Vagina (tissue), 2 donors: Measurements from ENCODE around the gene MARCHF3. TPM values are rescaled to one million over a fixed set of nuclear protein-coding genes. Genes with fewer than 3 reads are reported as not detected.

Source experiments
- DNase-seq, 2 donors: peaks; one replicate each; pipeline ENCODE4 v3.0.0-alpha.2; 2017; ENCODE audit errors: extremely low spot score in 2 of 2
- H3K27ac ChIP-seq: fragments of 200-600 bp; sonication (generic); one replicate; pipeline ENCODE4 v1.5.1; 2019
- H3K27me3 ChIP-seq: fragments of 200-600 bp; sonication (generic); one replicate; pipeline ENCODE4 v1.5.1; 2019
- H3K36me3 ChIP-seq, 2 donors: fragments of 200-600 bp; sonication (generic); one replicate each; pipeline ENCODE4 v1.5.1; 2017 to 2019
- H3K4me1 ChIP-seq: fragments of 200-600 bp; sonication (generic); one replicate; pipeline ENCODE4 v1.5.1; 2019
- H3K4me3 ChIP-seq, 2 donors: fragments of 200-600 bp; sonication (generic); 1 replicate in 1 of 2; 2 replicates in 1 of 2; pipeline ENCODE4 v1.5.1; 2016 to 2019
- H3K9me3 ChIP-seq: fragments of 200-600 bp; sonication (generic); one replicate; pipeline ENCODE4 v1.5.1; 2019
- POLR2A ChIP-seq, 2 donors: fragments of 450-650 bp; IDR thresholded peaks; one replicate each; pipeline ENCODE4 v1.6.1; 2017; ENCODE audit warnings: antibody characterized with exemption in 2 of 2, mild to moderate bottlenecking in 2 of 2, moderate library complexity in 2 of 2
- POLR2AphosphoS5 ChIP-seq, 2 donors: sonication (generic); formaldehyde crosslinking; IDR thresholded peaks; one replicate each; pipeline ENCODE4 v1.9.0; 2017; ENCODE audit warnings: antibody characterized with exemption in 2 of 2, mild to moderate bottlenecking in 2 of 2, low read depth in 1 of 2; ENCODE audit not compliant: insufficient read depth in 1 of 2
- intact Hi-C: fragments of 100-400 bp; cut with DNase I; formaldehyde crosslinking; loops from one replicate; pipeline ENCODE4 v1.15.1; 2023
- total RNA-seq: library from RNA; depleted of rRNA; stranded (reverse); fragments of >200 nt; gene quantifications from one replicate; pipeline ENCODE4 v1.2.3, GENCODE V29; 2016
- TF ChIP-seq, protein P1 (sequence below), 3 experiments: fragments of 450-650 bp in 2 of 3; fragments of 200-600 bp in 1 of 3; sonication (generic) in 1 of 3; IDR thresholded peaks; one replicate each; pipeline ENCODE4 v1.5.1; 2017 to 2019; ENCODE audit warnings: antibody characterized with exemption in 3 of 3, mild to moderate bottlenecking in 2 of 3, moderate library complexity in 2 of 3

MARCHF3 gene
- total RNA-seq, 1 donor from 2014 or later: 2.0 TPM

DNA sequence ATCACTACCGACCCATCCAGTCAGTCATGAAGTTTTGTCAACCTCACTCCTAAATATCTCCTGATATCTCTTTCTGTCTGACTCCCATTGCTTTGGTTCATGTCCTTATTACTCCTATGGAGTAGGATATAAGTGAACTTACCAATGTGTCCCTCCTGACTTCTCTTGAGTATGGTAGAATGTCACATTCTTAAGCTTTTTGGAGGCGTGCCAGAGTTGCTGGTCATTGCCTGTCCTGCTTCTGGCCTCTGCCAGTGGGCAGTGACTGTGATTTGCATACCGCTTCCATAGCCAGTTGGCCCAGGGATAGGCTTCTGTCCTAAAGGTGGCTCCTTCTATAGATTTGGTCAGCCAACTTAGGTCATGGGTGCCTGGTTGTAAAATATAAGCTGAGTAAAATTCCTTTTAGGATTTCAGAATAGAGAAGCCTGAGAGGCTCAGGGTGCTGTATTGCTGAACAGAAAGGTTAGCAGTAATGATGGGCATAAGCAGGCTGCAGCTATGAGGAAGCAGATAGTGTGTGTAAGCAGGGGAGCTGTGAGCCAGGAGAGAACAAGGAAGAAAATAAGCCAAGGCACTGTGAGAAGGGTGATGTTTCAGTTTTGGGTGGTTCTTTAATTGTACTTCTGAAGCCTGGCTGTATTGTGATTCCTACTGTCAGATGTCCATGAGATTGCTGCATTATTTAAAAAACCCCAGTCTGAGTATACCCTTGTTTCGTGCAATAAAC lies 16.1 kb upstream of the MARCHF3 start:
- TF ChIP-seq POLR2AphosphoS5 (IDR thresholded peaks at IDR 0.05; ENCODE audit: insufficient read depth in 1 of 2, low read depth in 1 of 2) (no peak), POLR2A (IDR thresholded peaks at IDR 0.05) (no peak)
- TF ChIP-seq, protein P1, sequence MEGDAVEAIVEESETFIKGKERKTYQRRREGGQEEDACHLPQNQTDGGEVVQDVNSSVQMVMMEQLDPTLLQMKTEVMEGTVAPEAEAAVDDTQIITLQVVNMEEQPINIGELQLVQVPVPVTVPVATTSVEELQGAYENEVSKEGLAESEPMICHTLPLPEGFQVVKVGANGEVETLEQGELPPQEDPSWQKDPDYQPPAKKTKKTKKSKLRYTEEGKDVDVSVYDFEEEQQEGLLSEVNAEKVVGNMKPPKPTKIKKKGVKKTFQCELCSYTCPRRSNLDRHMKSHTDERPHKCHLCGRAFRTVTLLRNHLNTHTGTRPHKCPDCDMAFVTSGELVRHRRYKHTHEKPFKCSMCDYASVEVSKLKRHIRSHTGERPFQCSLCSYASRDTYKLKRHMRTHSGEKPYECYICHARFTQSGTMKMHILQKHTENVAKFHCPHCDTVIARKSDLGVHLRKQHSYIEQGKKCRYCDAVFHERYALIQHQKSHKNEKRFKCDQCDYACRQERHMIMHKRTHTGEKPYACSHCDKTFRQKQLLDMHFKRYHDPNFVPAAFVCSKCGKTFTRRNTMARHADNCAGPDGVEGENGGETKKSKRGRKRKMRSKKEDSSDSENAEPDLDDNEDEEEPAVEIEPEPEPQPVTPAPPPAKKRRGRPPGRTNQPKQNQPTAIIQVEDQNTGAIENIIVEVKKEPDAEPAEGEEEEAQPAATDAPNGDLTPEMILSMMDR (IDR thresholded peaks at IDR 0.05): no peak

DNA sequence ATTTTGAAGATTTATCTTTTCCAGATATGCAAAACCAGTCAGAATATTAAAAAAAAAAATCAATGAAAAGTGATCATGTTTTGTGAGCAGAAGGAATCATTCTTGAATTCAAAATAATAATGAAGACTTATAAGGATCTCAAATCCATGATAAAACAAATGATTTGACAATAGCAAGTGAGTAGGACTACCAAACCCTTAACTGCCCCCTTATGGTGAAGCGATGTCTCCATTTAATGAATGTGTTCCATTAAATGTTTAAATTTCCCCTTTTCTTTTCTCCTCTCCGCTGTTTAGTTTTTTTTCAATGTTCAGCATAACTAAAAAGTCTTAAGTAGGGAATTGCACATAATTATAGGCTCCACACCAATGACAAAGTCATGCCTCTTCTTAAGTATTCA lies 12.2 kb upstream of the MARCHF3 start:
- Histone ChIP-seq H3K9me3 (no peaks in the 10 kb centered on the region), H3K27ac (no peak overlapping the region), H3K4me3 (no peak overlapping the region), H3K27me3 (no peaks in the 10 kb centered on the region), H3K36me3 (no peaks in the 10 kb centered on the region), H3K4me1 (peaks cover 9% of the 10 kb centered on the region)
- intact Hi-C loops: no loop called here
- DNase-seq: no peak
- TF ChIP-seq POLR2AphosphoS5 (IDR thresholded peaks at IDR 0.05; ENCODE audit: insufficient read depth in 1 of 2, low read depth in 1 of 2) (no peak), POLR2A (IDR thresholded peaks at IDR 0.05) (no peak)
- TF ChIP-seq, protein P1 (IDR thresholded peaks at IDR 0.05): no peak

More for the DNA sequence above, 16.1 kb upstream of the MARCHF3 start:
- H3K36me3 ChIP-seq: no peaks in the 10 kb centered on the region
- H3K9me3 ChIP-seq: no peaks in the 10 kb centered on the region
- no peak for DNase-seq
- intact Hi-C loops: no loop called here
- H3K4me1 ChIP-seq: peaks cover 2% of the 10 kb centered on the region
- H3K27ac ChIP-seq: no peak overlapping the region
- no peak overlapping the region for H3K4me3 ChIP-seq
- no peaks in the 10 kb centered on the region for H3K27me3 ChIP-seq

DNA sequence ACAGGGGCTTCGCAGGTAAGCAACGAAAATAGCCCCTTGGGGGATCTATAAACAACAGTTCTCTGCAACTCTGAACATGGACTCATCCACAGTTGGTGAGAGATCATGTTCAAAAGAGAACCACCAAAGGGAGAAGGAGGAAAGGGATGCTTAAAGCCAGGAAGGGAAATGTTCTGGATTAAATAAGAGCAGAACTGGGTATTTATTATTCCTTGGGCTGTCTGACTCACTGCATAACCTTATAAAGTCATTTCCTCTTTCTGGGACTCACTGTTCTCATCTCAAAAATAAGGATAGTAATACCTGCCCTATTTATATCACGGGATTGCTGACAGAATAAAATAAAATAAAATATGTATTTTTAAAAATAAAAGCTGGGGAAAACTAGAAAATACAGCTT lies 11.2 kb upstream of the MARCHF3 start:
- no peak for DNase-seq
- peaks cover 9% of the 10 kb centered on the region for H3K4me1 ChIP-seq
- H3K36me3 ChIP-seq: no peaks in the 10 kb centered on the region
- H3K27ac ChIP-seq: no peak overlapping the region
- H3K27me3 ChIP-seq: no peaks in the 10 kb centered on the region
- intact Hi-C loops: no loop called here
- no peak overlapping the region for H3K4me3 ChIP-seq
- TF ChIP-seq, protein P1 (IDR thresholded peaks at IDR 0.05): no peak
- TF ChIP-seq POLR2AphosphoS5 (IDR thresholded peaks at IDR 0.05; ENCODE audit: insufficient read depth in 1 of 2, low read depth in 1 of 2) (peak in 1 of 2 donors; percentile 76), POLR2A (IDR thresholded peaks at IDR 0.05) (no peak)
- H3K9me3 ChIP-seq: no peaks in the 10 kb centered on the region

DNA sequence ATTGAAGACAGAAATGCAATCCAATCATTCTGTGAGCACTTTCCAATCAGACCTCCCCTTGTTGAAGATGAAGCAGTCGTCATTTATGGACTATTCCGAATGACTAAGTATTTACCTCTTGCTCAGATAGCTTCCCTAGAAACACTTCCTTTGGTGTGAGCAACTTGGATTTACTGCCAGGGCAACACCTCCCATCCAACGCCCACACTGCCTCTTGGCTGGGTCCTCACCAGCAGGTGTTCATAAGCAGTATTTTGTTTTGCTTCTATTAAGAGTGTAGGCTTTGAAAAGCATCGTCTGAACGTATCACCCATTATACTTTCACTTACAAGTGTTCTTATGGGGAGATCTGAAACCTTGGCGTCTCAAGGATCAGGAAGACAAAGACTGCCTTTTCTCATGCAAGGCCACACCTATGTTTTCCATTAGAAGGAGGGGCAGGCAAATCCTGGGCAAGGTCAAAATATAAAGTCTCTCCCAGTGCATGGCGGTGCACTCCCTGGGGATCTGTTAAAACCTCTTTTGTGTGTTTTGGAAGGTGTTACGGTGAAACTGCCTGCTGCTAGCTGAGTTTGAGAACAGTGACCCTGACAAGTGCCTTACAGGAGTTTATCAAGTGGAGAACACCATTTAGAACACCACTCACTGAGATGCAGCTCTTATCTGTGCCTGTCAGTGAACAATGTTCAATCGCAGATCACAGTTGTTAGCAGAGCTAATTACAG lies 10.6 kb upstream of the MARCHF3 start:
- H3K27me3 ChIP-seq: no peaks in the 10 kb centered on the region
- H3K27ac ChIP-seq: peak overlapping the region; percentile 14
- no peak overlapping the region for H3K4me3 ChIP-seq
- no peak for DNase-seq
- H3K4me1 ChIP-seq: peaks cover 9% of the 10 kb centered on the region
- intact Hi-C loops: no loop called here
- TF ChIP-seq, protein P1 (IDR thresholded peaks at IDR 0.05): no peak
- TF ChIP-seq POLR2A (IDR thresholded peaks at IDR 0.05) (no peak), POLR2AphosphoS5 (IDR thresholded peaks at IDR 0.05; ENCODE audit: insufficient read depth in 1 of 2, low read depth in 1 of 2) (peak in 1 of 2 donors; percentile 44)
- H3K36me3 ChIP-seq: no peaks in the 10 kb centered on the region
- no peaks in the 10 kb centered on the region for H3K9me3 ChIP-seq

DNA sequence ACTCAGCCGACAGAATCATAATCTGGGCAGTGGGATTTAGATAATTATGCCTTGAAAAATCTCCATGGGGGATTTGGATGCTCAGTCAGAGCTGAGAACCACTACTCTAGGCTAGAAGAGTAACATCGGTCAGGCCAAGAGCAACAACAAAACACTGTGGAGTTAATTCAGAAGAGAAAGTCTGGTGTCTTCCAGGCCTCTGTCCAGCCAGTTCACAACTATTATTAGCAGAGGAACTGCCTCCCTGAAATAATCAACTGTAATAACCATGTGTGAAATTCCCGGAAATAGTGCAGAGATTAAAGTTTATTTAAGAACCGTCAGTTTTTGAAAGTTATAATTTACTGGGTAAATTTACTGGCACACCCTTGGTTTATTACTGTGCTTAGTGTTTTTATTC lies 8.2 kb upstream of the MARCHF3 start:
- intact Hi-C loops: no loop called here
- no peak for DNase-seq
- Histone ChIP-seq H3K27ac (no peak overlapping the region), H3K9me3 (no peaks in the 10 kb centered on the region), H3K36me3 (no peaks in the 10 kb centered on the region), H3K4me1 (peaks cover 9% of the 10 kb centered on the region), H3K27me3 (no peaks in the 10 kb centered on the region), H3K4me3 (no peak overlapping the region)
- TF ChIP-seq POLR2AphosphoS5 (IDR thresholded peaks at IDR 0.05; ENCODE audit: insufficient read depth in 1 of 2, low read depth in 1 of 2): peak in 1 of 2 donors; percentile 26
- TF ChIP-seq, protein P1 (IDR thresholded peaks at IDR 0.05): no peak
